SW480 (cell line): ENCODE results near the gene KDM4C.
"Not testable (repeated sequence)": the region's sequence is repeated elsewhere in the genome, so short reads cannot be mapped to it uniquely, and the experiment has no call there.

Experiments
- DNase-seq: peaks from one replicate; pipeline ENCODE4 v3.0.0-alpha.2; 2016; ENCODE audit warnings: low spot score

KDM4C gene

GRCh38 chr9:6931913-6932312 lies 174.1 kb downstream of the KDM4C start:
- DNase-seq: peak; percentile 95

- DNase-seq: no peak
Measured at GRCh38 chr9:6936103-6936502, 178.3 kb downstream of the KDM4C start.

- DNase-seq: no peak
Measured at GRCh38 chr9:6937209-6937608, 179.4 kb downstream of the KDM4C start.

- peak; percentile 92 for DNase-seq
Measured at GRCh38 chr9:6938447-6938846, 180.7 kb downstream of the KDM4C start.

GRCh38 chr9:6938873-6939272 lies 181.1 kb downstream of the KDM4C start:
- DNase-seq: peak; percentile 61

GRCh38 chr9:6941501-6941900 lies 183.7 kb downstream of the KDM4C start:
- no peak for DNase-seq

GRCh38 chr9:6942406-6942805 lies 184.6 kb downstream of the KDM4C start:
- no peak for DNase-seq

- no peak for DNase-seq
Measured at GRCh38 chr9:6943293-6943692, 185.5 kb downstream of the KDM4C start.

GRCh38 chr9:6944093-6944551 lies 186.3 kb downstream of the KDM4C start:
- DNase-seq: peak; percentile 45

GRCh38 chr9:6944896-6945295 lies 187.1 kb downstream of the KDM4C start:
- peak; percentile 29 for DNase-seq

GRCh38 chr9:6945816-6946215 lies 188.0 kb downstream of the KDM4C start:
- DNase-seq: no peak

- no peak for DNase-seq
Measured at GRCh38 chr9:6946583-6947166, 188.9 kb downstream of the KDM4C start.

- DNase-seq: not testable (repeated sequence)
Measured at GRCh38 chr9:6948921-6949320, 191.1 kb downstream of the KDM4C start.

GRCh38 chr9:6955251-6955921 lies 197.6 kb downstream of the KDM4C start:
- peak; percentile 91 for DNase-seq

GRCh38 chr9:6956879-6957278 lies 199.1 kb downstream of the KDM4C start:
- no peak for DNase-seq

GRCh38 chr9:6959270-6960000 lies 201.7 kb downstream of the KDM4C start:
- no peak for DNase-seq

- DNase-seq: no peak
Measured at GRCh38 chr9:6960777-6961176, 203.0 kb downstream of the KDM4C start.

- no peak for DNase-seq
Measured at GRCh38 chr9:6961845-6962522, 204.2 kb downstream of the KDM4C start.

GRCh38 chr9:6965566-6965965 lies 207.8 kb downstream of the KDM4C start:
- DNase-seq: no peak

- DNase-seq: no peak
Measured at GRCh38 chr9:6968271-6968670, 210.5 kb downstream of the KDM4C start.

- DNase-seq: no peak
Measured at GRCh38 chr9:6969805-6970204, 212.0 kb downstream of the KDM4C start.

- DNase-seq: no peak
Measured at GRCh38 chr9:6973089-6973488, 215.3 kb downstream of the KDM4C start.

GRCh38 chr9:6973762-6974161 lies 216.0 kb downstream of the KDM4C start:
- no peak for DNase-seq
